HUES64 (cell line): ENCODE results near the gene IFNA16. TPM values are rescaled to one million over a fixed set of nuclear protein-coding genes. Genes with fewer than 3 reads are reported as not detected.
"Not testable (repeated sequence)": the region's sequence is repeated elsewhere in the genome, so short reads cannot be mapped to it uniquely, and the experiment has no call there.

Experiments
- H3K27ac ChIP-seq: 2 replicates; pipeline ENCODE4 v1.7.0; 2013; ENCODE audit warnings: low read depth, low read length, inconsistent platforms
- H3K27me3 ChIP-seq: 2 replicates; pipeline ENCODE4 v1.6.1; 2013; ENCODE audit warnings: mild to moderate bottlenecking, low read length; ENCODE audit not compliant: insufficient read depth
- H3K36me3 ChIP-seq: 2 replicates; pipeline ENCODE4 v1.6.1; 2013; ENCODE audit warnings: mild to moderate bottlenecking, low read length; ENCODE audit not compliant: insufficient read depth
- H3K4me1 ChIP-seq: 2 replicates; pipeline ENCODE4 v1.6.1; 2013; ENCODE audit warnings: mild to moderate bottlenecking, low read length, moderate library complexity; ENCODE audit not compliant: insufficient read depth
- H3K4me3 ChIP-seq: 2 replicates; pipeline ENCODE4 v1.5.1; 2013; ENCODE audit warnings: mild to moderate bottlenecking, low read length, moderate library complexity
- H3K9ac ChIP-seq: 2 replicates; pipeline ENCODE4 v1.6.1; 2013; ENCODE audit warnings: mild to moderate bottlenecking, low read depth, low read length
- H3K9me3 ChIP-seq: 2 replicates; pipeline ENCODE4 v1.6.1; 2013; ENCODE audit warnings: low read depth, low read length; ENCODE audit not compliant: insufficient read depth
- WGBS: fragments of 150-250, 120-280 bp; methylation state at CpG from one replicate; pipeline ENCODE4 v1.1.7; 2013; ENCODE audit warnings: missing lambda C conversion rate; 5-methylcytosine and 5-hydroxymethylcytosine counted together
- polyA plus RNA-seq, 2 experiments: library from polyadenylated mRNA; stranded (reverse); fragments of 50-300 nt; gene quantifications; one replicate each; pipeline ENCODE4 v1.2.3, GENCODE V29; 2013

Gene IFNA16
- not detected for polyA plus RNA-seq (2013, experiment 1 of 2)
- polyA plus RNA-seq (2013, experiment 2 of 2) = not detected

DNA sequence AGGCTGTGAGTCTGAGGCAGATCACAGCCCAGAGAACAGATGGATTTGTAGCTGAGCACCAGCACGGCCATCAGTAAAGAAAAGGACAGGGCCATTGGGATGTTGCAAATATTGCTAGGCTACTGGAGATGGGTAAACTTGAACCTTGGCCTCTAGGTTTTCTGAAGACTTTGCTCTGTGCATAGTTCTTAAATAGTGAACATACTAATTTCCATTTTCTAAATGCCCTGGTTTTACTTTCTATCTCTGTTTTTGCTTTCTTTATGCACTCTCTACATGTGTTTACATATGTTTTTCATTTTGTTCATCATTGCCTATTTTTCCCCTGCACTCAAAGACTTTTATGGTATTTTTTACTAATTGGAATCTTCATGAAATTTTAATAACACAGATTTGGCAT lies at the start of gene IFNA16:
Gene IFNA16 (minus strand): TSS at position 101 of the 400 bp plus-strand sequence. CDS start 6 bp downstream, at position 95.
- 89% methylated on average over 1 of the region's 1 CpG for WGBS
- H3K9ac ChIP-seq, H3K4me3 ChIP-seq, H3K4me1 ChIP-seq, H3K27ac ChIP-seq, H3K27me3 ChIP-seq, H3K9me3 ChIP-seq, H3K36me3 ChIP-seq: not testable (repeated sequence)

DNA sequence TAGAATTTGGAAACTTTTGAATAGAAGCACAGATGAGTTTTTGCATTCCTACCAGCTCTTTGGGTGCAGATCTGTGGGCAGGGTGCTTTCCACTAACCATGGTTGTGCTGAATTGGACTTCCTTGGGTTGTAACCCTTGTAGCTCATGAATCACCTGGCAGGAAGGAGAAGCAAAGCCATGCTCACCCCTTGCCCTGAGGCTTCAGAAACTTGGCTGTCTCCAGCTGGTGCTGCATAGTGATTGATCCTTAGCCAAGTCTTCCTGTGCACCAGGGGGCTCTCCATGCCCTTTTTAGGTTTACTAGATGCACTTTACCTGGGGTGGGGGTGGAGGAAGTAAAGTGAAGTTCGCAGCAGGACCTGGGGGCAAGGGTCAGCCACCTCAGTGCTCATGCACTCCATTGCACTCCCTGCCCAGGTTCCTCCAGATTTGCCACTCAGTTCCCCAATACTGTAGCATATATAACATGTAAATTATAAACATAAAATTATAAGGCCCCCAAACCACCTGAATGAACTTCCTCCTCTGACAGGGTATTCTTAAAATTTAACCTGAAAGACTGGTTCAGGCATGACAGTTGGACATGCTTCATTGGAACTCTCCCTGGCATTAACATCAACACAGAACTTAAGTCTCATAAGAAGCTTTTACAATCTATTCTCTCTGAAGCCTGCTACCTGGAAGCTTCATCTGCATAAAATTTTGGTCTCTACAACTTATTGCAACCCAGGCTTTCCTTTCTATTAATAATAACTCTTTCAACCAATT lies 48.5 kb upstream of the IFNA16 start:
- Histone ChIP-seq H3K36me3 (no peaks in the 10 kb centered on the region), H3K27ac (no peak overlapping the region), H3K27me3 (peaks cover 95% of the 10 kb centered on the region), H3K4me3 (no peak overlapping the region), H3K4me1 (no peaks in the 10 kb centered on the region), H3K9ac (no peak overlapping the region), H3K9me3 (no peaks in the 10 kb centered on the region)
- WGBS = no CpG with 5 or more reads among the region's 1 CpG

DNA sequence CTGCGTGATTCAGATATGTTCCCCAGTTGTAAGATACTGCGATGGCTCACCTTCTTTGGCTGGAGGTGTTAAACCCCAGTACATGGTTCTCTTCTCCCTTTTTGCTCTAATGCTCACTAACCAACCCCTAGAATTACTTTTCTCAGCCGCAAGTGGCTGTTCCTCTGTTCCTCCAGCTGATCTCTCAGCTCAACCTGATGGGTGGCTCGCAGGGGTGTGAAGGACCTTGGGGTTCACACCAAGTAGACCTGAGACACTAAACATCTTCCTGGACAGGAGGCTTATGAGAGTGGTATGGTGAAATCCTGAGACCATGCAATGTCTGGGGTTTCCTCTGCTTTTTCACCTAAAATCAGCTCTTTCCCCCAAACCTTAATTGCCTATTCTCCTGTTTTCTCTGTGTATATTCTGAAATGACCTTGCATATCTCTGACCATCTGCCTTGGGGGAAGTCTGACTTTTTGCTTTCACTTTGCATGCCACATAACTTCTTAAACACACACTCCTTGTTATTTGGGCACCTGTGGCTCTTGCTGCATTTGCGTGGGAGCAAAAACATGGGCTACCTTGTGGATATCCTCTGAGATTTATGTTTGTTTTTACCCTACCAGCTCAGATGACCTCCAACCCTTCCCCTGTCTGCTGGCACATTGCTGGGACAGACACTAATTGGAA lies 38.6 kb upstream of the IFNA16 start:
- H3K4me1 ChIP-seq = peaks cover 6% of the 10 kb centered on the region
- no peaks in the 10 kb centered on the region for H3K36me3 ChIP-seq
- peaks cover 25% of the 10 kb centered on the region for H3K27me3 ChIP-seq
- no peak overlapping the region for H3K27ac ChIP-seq
- no peak overlapping the region for H3K4me3 ChIP-seq
- WGBS = 91% methylated on average over 5 of the region's 5 CpGs
- peaks cover 10% of the 10 kb centered on the region; the same call in 1 of the 2 replicates for H3K9me3 ChIP-seq
- H3K9ac ChIP-seq = no peak overlapping the region

DNA sequence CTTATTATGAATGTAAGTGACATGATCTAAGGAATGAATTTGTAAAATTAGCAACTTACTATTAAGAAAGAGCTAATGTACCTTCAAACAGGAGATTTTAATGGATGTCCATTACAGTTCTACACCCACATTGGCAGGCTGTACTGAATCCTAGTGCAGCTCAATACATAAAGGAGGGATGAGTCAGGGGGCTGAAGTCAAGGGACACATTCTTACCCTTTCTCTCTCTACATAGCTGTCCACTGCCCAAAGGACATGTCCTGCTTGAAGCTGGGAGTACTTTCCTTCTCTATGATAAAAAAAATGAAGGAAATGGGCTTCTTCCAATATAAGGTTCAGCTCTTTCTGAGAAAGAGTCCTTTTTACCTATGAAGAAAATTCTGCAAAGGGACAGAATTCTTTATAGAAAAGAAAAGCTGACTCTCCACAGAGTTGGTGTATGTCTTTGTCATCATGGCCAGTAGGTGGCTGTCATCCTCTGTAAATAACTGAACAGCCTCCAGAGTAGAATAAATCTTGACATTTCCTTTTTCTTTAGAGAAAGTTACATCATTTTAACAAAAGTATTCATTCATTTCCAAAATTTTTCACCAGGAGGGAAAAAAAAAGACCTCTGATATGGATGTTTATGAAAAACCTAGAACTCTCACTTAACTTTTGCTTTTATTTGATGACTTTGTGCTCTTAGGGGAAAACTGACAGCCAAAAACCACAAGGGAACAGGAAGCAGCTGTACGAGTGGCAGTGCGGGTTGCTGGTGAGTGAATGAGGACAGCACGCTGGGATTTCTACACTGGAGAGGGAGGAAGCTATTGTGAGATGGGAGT lies 35.8 kb upstream of the IFNA16 start:
- Histone ChIP-seq H3K36me3 (no peaks in the 10 kb centered on the region), H3K4me3 (no peak overlapping the region), H3K9me3 (0 out of 2 replicates have a peak, but pooled peaks cover 2% of the 10 kb centered on the region)

DNA sequence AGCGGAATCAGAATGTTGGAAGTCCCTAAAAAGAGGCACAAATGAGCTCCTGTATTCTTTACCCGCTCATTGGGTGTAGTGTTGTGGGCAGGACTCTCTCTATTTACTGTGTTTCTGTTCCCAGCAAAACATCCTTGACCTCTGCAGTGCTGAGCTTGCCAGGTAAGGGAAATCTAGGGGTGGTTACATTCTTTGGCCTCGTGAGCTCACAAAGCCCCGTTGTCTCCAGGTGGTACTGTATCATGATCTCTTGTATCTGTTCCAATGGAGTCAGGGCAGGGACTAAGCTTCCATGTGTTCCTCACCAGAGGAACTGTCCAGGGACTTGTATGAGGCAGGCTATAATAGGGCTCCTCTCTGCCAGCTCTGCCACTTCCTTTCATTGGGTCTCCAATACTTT lies 34.5 kb upstream of the IFNA16 start:
- Histone ChIP-seq H3K9me3 (no peaks in the 10 kb centered on the region), H3K9ac (no peak overlapping the region), H3K27me3 (peaks cover 20% of the 10 kb centered on the region), H3K4me1 (peaks cover 6% of the 10 kb centered on the region), H3K27ac (no peak overlapping the region), H3K36me3 (no peaks in the 10 kb centered on the region), H3K4me3 (no peak overlapping the region)
- 77% methylated on average over 4 of the region's 4 CpGs for WGBS

More for the DNA sequence above, 35.8 kb upstream of the IFNA16 start:
- 9% methylated on average over 3 of the region's 3 CpGs for WGBS
- H3K4me1 ChIP-seq = peaks cover 6% of the 10 kb centered on the region
- H3K27me3 ChIP-seq = peaks cover 20% of the 10 kb centered on the region
- no peak overlapping the region for H3K27ac ChIP-seq
- H3K9ac ChIP-seq = no peak overlapping the region

DNA sequence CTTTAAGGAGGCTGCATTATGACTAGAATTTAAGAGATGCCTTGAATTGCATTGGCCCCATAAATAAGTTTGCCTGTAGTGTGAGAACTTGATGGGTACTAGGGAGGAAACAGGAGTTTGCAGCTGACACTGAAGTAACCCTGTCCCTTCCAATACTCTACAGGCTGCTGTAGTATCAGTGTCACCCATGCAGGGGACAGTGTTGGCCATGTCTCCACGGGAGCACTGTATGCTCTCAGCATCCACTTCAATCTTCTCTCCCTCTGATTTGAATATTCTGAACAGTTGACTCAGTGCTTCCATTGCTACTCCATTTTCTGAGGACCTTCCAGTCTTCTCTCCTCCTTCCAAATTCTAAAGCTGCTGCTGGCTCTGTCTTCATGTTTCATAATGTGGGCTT lies 34.1 kb upstream of the IFNA16 start:
- H3K27ac ChIP-seq = no peak overlapping the region
- no peak overlapping the region for H3K9ac ChIP-seq
- H3K4me1 ChIP-seq = peaks cover 6% of the 10 kb centered on the region
- no peak overlapping the region for H3K4me3 ChIP-seq
- peaks cover 20% of the 10 kb centered on the region for H3K27me3 ChIP-seq
- no peaks in the 10 kb centered on the region for H3K36me3 ChIP-seq
- no peaks in the 10 kb centered on the region for H3K9me3 ChIP-seq
- 36% methylated on average over 1 of the region's 1 CpG for WGBS

DNA sequence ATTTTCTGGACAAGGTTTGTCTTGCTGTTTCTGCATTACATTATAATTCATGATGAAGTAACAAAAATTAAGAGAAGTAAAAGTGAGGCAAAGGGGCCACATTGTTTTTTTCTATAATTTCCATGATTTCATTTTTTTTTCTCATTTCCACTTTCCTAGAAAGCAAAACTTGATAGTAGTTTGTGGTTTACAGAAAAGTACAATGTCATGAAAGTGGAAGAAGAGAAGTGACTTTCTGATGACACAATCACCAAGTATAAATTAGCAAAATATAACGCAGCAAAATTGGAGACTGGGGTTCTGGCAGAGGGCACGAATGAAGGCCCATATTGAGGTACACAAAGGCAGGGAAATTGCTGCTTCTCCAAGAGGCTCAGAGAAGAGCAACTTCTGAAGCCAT lies 27.7 kb upstream of the IFNA16 start:
- Histone ChIP-seq H3K27ac (no peak overlapping the region), H3K4me3 (no peak overlapping the region), H3K4me1 (no peaks in the 10 kb centered on the region), H3K36me3 (no peaks in the 10 kb centered on the region), H3K9me3 (no peaks in the 10 kb centered on the region), H3K9ac (no peak overlapping the region), H3K27me3 (peaks cover 10% of the 10 kb centered on the region; the same call in 1 of the 2 replicates)
- 91% methylated on average over 2 of the region's 2 CpGs for WGBS

DNA sequence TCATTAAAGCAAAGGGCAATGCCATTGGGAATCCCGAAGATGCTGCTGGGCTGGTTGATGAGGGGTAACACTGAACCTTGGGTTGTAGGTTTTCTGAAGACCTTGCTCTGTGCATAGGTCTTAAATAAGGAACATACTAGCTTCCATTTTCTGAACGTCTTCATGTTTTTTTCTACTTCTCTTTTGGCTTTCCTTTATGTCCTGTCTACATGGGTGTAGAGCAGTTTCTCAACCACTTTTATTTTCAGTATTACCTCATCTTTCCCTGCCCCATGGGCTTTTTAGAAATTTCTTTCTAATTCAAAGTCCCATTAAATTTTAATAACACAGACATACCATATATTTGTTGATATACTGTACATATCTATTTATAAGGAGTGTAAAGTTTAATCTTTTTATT lies 22.8 kb upstream of the IFNA16 start, which contains the start of gene IFNA14:
Gene IFNA14 (minus strand): TSS at position 95 of the 400 bp plus-strand sequence. CDS start 70 bp downstream, at position 25.
- 92% methylated on average over 2 of the region's 2 CpGs for WGBS
- Histone ChIP-seq H3K4me1 (no peaks in the 10 kb centered on the region), H3K9ac (no peak within 1 kb of the TSS), H3K27ac (no peak within 1 kb of the TSS), H3K36me3 (no peaks in the 10 kb centered on the region), H3K27me3 (peaks cover 10% of the 10 kb centered on the region; the same call in 1 of the 2 replicates), H3K9me3 (no peaks in the 10 kb centered on the region), H3K4me3 (no peak within 1 kb of the TSS)

DNA sequence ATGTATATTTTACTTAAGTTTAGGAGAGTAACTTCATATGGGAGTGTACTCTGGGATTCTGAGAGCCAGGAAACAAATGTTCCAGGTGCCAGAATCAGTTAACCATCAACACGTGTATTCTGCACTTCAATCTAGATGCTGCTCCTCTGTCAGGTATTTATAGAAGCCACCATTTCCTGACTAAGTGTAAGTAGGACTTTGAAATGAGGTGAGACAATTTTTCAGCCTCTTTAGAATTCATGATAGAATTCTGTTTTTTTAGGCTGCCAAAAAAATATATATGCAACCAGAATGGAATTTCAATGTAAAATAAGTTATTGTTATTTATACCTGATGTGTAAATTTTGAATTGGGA lies 19.2 kb upstream of the IFNA16 start:
- not testable (repeated sequence) for H3K4me3 ChIP-seq, H3K36me3 ChIP-seq, H3K27me3 ChIP-seq, H3K9ac ChIP-seq, H3K27ac ChIP-seq, H3K4me1 ChIP-seq, H3K9me3 ChIP-seq
- WGBS = 44% methylated on average over 1 of the region's 1 CpG

DNA sequence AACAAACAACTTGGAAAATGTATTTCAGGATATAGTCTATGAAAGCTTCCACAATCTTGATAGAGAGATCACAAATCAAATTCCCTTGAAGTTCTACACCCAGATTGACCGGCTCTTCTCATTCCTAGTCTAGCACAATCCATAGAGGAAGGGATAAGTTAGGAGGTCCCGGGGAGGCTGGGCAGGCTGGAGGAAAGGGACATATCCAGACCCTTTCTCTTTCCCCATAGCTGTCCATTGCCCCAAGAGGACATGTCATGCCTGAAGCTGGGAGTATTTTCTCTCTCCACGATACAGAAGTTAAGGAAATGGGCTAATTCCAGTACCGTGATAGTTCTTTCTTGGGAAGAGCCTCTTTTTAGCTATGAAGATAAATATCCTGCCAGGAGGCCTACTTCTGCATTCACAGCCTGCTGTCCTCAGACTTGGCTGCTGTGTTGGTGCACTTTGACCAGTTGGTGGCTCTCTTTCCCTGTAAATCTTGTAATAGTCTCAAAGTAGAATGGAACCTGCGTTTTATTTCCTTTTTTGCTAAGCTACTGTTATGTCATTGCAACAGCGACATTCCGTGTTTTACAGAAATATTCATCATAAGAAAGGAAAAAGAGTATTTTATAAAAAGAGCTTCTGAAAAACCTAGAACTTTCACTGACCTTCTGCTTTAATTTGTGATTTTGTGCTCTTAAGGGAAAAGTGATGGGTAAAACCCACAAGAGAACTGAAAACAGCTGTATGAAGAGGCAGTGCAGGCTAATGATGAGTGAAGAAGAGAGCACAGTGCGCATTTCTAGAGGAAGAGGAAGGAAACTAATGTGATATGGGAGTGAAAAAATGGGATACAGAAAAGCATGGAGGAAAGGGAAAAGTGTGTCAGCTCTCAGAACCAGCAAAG lies 18.6 kb upstream of the IFNA16 start:
- H3K9ac ChIP-seq, H3K36me3 ChIP-seq, H3K4me3 ChIP-seq, H3K9me3 ChIP-seq, H3K27ac ChIP-seq, H3K4me1 ChIP-seq, H3K27me3 ChIP-seq: not testable (repeated sequence)
- 57% methylated on average over 3 of the region's 8 CpGs for WGBS
